Measurements from ENCODE around the gene PALD1.

DNA sequence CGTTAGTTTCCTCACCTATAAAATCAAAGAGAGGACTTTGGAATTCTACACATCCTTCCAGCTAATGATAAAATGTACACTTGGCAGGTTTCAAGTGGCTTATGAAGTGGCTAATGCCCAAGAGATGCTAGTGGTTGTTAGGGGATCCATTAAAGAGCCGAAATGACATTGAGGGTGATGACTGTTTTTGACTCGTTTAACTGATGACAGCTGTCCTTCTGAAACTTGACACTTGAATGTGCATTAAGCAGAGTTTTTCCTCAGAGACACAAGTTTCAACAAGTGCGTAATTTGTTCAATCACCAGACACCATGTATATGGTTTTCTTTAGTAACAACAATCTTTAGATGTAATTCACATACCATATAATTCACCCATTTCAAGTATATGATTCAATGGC, 125.5 kb downstream of the PALD1 start:
- TF ChIP-seq POLR2A (IDR thresholded peaks at IDR 0.05; ENCODE audit: low read depth, low read length) = no peak
- TF ChIP-seq TAF1 (IDR thresholded peaks at IDR 0.05; ENCODE audit: borderline replicate concordance, low read depth, low read length) = no peak

All from GM12892 (cell line).